Adipose tissue (tissue), 3 donors: Measurements from ENCODE around the gene YIPF1. TPM values are rescaled to one million over a fixed set of nuclear protein-coding genes. Genes with fewer than 3 reads are reported as not detected.
A peak's percentile ranks its signal among the peaks of the same experiment; 100 is the strongest.

Source experiments
- H3K27ac ChIP-seq: one replicate; pipeline ENCODE4 v1.5.1; 2013; ENCODE audit warnings: low read depth, low read length
- WGBS, 3 donors: extraction: QIAGEN DNeasy Blood & Tissue Kit; methylation state at CpG; one replicate each; pipeline ENCODE4 v1.1.7; 2013; 5-methylcytosine and 5-hydroxymethylcytosine counted together
- polyA plus RNA-seq, 3 donors: library from polyadenylated mRNA; stranded (reverse); fragments of 200-250 nt; gene quantifications; one replicate each; pipeline ENCODE4 v1.2.3, GENCODE V29; 2013
- donor health status: healthy with polysubstance abuse.
- donor health status: Bipolar disorder and iron deficiency.
- donor health status: healthy.

The YIPF1 gene
- polyA plus RNA-seq: 10 to 100 TPM; 16.3 to 22.6 (median 16.5) TPM

DNA sequence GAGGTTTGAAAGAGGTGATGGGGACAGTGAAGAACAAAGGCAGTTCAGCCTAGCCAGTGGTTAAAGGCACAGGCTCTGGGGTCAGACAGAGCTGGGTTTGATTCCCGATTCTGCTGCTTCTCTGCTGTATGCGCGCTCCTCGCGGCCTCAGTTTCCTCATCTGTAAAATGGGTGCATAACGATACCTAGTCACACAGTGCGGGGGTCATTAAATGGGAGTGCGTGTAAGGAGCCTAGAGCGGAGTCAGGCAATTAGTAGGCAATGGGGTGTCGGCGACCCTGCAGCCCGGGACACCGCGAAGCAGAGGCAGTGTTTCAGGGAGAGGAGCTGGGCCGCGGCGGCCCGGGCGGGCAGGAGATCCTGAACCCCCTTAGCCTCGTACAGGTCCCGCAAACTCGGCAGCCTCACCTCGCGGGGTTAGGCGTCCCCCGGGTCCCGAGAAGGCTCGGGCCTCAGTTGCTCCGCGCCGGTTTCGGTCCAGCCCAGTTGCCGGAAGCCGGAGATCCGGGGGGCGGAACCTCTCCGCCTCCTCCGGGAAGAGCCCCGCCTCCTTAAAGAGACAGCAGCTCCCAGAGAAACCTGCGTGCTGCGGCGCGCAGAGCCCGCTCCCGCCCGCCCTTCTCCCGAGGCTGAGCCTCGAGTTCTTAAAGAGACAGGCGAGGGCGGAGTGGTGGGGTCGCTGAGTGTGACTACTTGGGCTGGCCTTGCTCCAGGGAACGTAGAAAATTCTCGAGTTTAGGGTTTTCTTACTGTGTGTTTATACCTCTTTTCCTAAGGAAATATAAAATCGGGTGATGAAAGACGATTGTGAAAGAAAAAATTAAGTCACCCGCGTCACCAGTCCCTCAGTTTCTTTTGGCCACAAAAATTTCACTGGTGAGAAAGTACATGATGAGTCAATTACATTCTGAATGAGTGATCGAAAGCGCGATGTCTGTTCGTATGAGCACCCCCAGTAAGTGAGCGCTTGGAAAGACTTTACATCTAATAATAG lies at the start of gene YIPF1:
YIPF1 (minus strand) TSS at position 494 of the 995 bp plus-strand sequence. CDS start 860 bp downstream, outside the sequence.
- 3% methylated on average over 57 to 62 of the region's 62 CpGs for WGBS, 3 donors
- H3K27ac ChIP-seq: peak within 1 kb of the TSS; percentile 24

DNA sequence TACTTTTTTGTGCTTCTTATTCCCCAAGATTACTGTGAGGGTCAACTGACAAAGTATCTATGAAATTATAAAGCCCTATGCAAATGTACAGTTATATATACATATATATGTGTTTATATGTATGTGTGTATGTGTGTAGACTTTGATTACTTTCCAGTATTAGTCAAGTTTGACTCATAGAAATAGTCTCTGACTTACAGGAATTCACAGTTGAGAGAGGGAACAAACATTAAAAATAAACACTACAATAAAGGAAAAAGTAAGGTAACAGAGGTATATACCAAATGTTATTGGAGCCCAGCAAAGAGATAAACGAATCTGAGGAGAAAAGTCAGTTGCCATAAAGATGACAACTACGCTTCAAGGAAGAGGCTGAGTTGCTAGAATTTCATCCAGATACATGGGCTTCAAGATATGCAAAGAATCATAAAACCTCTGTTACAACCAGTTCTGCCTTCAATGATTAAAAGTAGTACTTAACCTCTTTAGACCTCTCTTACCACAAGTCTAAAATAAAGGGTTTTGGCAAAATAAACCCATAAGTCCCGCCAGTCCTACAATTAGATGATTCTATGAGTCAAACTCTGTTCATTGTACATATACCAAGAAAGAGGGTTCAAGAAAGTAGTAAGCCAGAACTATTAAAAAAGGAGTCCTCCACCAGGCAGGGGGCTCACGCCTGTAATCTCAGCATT lies 48.7 kb upstream of the YIPF1 start:
- no peak overlapping the region for H3K27ac ChIP-seq
- 94 to 98% (median 95%) methylated on average over 4 of the region's 4 CpGs for WGBS, 3 donors

DNA sequence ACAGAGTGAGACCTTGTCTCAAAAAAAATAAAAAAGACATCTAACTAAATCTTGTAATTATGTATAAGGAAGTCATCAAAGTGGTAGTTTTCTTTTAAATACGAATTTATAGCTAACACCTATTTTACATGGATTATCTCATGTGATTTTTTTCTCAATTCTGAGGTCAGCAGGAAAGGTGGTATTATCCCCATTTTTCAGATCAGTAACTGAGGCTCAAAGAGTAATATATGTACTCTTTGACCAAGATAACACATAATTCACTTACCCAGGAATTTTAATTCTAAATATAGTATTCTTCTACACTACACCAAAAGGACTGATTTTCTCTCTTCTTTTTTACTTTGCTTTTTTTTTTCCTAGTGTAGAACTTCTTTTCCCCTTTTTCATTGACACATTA lies 46.8 kb upstream of the YIPF1 start:
- 93 to 98% (median 96%) methylated on average over 1 of the region's 1 CpG for WGBS, 3 donors
- no peak overlapping the region for H3K27ac ChIP-seq

DNA sequence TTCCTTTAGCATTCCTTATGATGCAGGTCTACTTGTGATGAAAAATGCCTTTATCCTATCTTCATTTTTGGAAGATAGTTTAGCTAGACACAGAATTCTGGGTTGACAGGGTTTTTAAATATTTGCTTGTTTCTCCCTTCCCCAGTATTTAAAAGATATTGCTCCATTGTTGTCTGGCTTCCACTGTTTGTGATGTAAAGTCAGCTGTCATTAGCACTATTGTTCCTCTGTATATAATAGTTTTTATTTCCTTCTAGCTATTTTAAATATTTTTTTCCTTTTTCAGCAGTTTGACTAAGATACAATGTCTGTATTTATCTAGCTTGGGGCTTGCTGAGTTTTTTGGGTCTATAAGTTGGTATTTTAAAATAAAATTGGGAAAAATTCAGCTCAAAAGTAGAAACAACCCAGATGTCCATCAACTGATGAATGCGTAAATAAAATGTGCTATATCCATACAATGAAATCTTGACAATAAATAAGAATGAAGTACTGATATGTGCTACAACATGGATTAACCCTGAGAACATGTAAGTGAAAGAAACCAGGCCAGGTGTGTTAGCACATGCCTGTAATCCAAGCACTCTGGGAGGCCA lies 44.7 kb upstream of the YIPF1 start:
- 97 to 100% (median 99%) methylated on average over 1 of the region's 1 CpG for WGBS, 3 donors
- H3K27ac ChIP-seq: no peak overlapping the region

DNA sequence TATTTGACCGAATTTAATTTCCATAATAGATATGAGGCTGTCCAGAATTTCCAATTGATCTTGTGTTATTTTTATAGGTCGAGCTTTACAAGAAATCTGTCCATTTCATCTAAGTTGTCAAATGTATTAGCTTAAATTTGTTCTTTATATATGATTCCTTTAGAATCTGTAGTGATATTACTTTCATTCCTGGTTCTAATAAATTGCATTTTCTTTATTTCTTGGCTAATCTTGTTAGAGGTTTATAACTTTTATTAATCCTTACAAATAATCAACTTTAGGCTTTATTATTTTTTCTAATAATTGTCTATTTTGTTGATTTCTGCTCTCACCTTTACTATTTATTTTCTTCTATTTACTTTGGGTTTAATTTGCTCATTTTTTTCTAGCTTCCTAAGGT lies 41.9 kb upstream of the YIPF1 start:
- no peak overlapping the region for H3K27ac ChIP-seq
- 97 to 100% (median 99%) methylated on average over 2 of the region's 2 CpGs for WGBS, 3 donors

DNA sequence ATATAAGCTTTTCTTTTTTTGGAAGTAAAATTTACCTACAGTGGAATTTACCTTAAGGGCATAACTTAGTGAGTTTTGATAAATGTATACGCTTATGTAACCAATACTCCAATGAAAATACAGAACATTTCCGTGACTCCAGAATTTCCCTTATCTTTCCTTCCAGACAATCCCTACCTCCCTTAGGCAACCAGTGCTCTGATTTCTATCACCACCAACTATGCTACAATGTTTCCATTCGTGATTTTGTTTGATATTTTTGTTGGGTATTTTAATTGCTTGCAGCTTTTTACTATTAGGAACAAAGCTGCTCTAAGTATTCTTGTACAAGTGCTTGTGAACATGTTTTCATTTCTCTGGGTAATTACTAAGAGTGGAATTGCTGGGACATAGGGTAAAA lies 41.3 kb upstream of the YIPF1 start:
- no peak overlapping the region for H3K27ac ChIP-seq
- WGBS, 3 donors: 93 to 97% (median 94%) methylated on average over 3 of the region's 3 CpGs

DNA sequence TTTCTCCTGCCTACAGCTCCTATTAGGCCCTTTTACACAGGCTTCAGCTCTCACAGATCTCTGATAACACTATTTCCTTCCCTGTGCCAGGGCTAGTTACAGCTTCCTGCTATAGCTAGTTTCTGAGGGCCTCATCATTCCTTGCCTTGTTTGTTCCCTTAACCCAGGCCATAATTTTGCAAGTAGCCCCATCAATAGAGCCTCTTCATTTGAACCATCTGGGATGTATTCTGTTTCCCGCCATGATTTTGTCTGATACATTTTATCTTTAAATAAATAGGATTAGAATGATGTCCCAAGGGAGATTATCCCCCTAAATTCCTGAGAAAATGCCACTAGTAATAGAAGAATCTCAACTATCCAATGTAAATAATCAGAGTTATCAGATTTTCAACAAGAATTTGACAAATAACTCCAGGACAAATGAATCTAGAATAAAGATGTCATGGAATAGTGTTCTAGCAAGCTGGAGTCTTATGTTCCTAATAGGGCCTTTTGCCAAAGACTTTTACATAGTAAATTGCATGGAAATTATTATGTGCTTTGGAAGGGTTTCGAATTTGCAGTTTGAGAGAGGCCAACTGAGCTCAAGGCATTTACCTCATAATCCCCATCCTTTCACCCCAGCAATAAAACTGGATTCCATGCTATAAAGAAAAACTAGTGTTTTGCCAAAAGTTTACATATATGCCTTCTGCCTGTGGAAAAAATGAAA lies 39.8 kb upstream of the YIPF1 start:
- WGBS, 3 donors: 88 to 96% (median 95%) methylated on average over 2 of the region's 2 CpGs

DNA sequence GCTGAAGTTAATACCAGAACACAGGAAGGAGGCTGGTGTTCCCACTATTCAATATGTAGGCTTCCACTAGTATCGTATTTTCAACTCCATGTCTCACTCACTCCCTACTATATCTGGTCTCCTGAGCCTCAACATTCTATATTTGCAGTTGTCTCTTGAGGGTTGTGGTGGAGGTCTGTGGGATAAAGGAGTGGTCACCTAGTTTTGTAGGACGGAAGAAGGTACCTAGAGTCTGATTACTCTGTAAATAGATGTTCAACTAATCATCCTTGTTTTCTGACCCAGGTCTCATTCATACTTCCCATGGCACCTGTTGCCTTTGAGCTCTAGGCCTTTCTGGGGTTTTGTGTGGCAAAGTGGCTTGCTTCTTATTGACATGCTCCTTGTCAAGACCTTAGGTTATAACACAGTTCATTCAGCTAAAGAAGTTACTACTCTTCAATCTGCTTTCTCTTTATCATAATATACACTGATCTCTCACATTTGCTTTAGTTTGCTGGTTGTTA lies 37.8 kb upstream of the YIPF1 start:
- WGBS, 3 donors: 95 to 96% (median 96%) methylated on average over 2 of the region's 2 CpGs
- no peak overlapping the region for H3K27ac ChIP-seq

More for the DNA sequence above, 39.8 kb upstream of the YIPF1 start:
- no peak overlapping the region for H3K27ac ChIP-seq

DNA sequence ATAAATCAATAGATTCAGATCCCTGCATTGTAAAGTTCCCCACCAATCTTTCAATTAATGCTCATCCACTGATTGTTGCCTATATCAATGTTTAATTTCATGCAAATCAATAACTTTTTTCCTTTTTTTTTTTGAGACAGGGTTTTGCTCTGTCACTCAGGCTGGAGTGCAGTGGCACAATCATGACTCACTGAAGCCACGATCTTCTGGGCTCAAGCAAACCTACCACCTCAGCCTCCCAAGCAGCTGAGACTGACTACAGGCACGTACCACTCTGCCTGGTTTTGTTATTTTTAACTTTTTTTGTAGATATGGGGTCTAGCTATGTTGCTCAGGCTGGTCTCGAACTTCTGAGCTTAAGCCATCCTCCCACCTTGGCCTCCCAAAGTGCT lies 30.1 kb upstream of the YIPF1 start:
- 76 to 85% (median 84%) methylated on average over 3 of the region's 3 CpGs for WGBS, 3 donors
- no peak overlapping the region for H3K27ac ChIP-seq

DNA sequence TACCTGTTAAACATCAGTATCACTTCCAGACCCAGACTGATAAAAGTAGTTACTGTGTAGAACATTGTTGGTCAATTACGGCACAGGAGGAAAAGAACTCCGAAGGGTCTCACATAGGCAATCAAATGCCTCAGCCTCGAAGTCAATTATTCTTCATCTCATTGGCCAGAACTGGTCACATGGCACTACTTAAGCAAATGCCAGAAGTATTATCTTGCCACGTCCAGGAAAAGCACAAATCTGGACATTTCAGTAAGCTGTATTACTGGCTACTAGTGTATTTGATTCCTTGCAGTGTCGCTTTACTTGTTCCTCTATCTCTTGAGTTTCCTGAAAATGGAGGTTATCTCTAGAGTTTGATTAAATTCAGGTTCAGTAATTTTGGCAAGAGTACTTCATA lies 28.7 kb upstream of the YIPF1 start:
- WGBS, 3 donors: 62 to 89% (median 81%) methylated on average over 5 of the region's 5 CpGs
- H3K27ac ChIP-seq: no peak overlapping the region

DNA sequence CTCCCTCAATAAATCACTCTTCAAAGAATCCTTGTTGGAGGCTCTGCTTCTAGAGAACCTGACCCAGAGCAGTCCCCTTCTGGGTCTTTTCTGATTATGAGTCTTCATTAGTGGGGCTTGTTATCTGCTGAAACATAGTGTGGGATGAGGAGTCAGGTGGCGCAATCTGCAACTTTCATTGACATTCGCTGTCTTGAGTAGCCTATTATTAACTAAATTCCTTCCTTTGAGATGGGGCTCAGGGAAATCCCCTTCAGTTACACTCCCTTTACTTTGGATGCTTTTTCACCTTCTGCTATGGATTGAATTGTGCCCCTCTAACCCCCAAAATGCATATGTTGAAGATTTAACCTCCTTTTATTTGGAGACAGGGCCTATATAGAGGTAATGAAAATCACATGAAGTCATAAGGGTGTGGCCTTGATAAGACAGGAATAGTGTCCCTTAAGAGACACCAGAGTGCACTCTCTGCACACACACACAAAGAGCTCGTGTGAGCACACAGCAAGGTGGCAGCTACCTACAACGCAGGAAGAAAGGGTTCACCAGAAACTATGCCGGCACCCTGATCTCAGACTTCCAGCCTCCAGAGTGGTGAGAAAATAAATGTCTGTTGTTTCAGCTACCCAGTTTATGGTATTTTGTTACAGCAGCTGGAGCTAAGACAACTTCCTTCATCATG lies 23.9 kb upstream of the YIPF1 start:
- H3K27ac ChIP-seq: no peak overlapping the region
- 86 to 88% (median 87%) methylated on average over 5 of the region's 5 CpGs for whole genome bisulfite sequencing, 3 donors

DNA sequence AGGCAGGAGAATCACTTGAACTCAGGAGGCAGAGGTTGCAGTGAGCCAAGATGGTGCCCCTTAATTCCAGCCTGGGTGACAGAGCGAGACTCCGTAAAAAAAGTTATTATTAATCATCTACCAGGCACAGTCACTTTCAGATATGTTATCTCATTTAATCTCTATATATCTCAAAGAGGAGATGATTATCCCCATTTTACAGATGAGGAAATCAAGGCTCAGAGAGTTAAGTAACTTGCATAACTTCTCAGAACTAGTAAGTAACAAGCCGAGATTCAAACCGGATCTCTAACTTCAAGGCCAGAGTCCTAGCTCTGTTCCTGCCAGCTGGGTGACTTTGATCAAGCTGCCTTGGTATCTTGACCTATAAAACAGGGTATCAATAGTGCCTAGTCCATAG lies 21.8 kb upstream of the YIPF1 start:
- H3K27ac ChIP-seq: no peak overlapping the region
- 82 to 98% (median 95%) methylated on average over 4 of the region's 4 CpGs for WGBS, 3 donors

DNA sequence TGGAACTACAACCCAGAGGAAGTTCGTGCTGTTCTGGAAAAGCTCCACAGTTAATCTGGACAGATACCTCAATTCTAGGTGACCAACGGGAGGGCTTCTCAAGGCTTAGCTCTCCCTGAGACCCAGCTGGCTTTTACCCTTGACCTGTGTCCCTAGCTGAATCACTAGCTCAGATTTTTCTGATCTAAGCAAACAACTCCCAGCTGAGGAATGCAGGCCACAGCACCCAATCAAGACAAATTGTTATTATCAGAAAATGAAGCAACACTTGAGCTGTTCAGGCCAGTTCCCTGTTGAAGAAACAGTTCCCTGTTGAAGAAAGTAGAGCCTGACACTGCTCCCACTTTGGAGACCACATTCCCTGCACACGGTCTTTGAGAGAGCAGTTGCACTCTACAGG lies 20.3 kb upstream of the YIPF1 start:
- H3K27ac ChIP-seq: no peak overlapping the region
- 74 to 78% (median 75%) methylated on average over 3 of the region's 3 CpGs for WGBS, 3 donors

DNA sequence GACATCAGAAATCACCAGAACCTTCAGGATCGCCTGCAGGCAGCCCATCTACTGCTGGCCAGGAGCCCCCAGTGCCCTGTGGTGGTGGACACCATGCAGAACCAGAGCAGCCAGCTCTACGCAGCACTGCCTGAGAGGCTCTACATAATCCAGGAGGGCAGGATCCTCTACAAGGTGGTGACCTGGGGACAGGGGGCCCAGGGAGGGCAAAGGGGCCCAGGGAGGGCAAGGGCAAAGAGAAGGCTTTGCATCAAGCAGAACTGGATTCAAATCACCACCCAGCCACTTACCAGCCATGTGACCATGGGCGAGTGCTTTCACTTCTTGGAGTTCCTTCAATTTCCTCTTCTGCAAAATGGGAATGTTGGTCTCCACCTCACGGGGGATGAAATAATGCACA lies 16.5 kb upstream of the YIPF1 start:
- no peak overlapping the region for H3K27ac ChIP-seq
- 85 to 88% (median 86%) methylated on average over 4 of the region's 4 CpGs for WGBS, 3 donors

DNA sequence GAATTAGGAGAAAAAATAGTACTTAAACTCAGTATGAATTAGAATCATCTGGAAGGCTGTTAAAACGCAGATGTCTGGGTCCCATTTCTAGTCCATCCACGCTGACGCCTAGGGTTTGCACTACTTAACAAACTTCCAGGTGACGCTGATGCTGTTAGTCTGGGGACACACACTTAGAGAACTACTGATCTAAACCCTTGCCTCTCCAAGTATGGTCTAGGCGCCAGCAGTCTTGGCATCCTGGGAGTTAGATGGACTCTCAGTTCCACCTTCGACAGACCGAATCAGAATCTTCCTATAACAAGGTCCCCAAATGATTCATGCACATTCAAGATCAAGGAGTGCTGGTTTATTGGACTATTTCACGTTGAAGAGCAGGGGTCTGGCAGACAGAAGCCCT lies 15.9 kb upstream of the YIPF1 start:
- H3K27ac ChIP-seq: no peak overlapping the region
- 97 to 98% (median 98%) methylated on average over 8 of the region's 8 CpGs for WGBS, 3 donors

DNA sequence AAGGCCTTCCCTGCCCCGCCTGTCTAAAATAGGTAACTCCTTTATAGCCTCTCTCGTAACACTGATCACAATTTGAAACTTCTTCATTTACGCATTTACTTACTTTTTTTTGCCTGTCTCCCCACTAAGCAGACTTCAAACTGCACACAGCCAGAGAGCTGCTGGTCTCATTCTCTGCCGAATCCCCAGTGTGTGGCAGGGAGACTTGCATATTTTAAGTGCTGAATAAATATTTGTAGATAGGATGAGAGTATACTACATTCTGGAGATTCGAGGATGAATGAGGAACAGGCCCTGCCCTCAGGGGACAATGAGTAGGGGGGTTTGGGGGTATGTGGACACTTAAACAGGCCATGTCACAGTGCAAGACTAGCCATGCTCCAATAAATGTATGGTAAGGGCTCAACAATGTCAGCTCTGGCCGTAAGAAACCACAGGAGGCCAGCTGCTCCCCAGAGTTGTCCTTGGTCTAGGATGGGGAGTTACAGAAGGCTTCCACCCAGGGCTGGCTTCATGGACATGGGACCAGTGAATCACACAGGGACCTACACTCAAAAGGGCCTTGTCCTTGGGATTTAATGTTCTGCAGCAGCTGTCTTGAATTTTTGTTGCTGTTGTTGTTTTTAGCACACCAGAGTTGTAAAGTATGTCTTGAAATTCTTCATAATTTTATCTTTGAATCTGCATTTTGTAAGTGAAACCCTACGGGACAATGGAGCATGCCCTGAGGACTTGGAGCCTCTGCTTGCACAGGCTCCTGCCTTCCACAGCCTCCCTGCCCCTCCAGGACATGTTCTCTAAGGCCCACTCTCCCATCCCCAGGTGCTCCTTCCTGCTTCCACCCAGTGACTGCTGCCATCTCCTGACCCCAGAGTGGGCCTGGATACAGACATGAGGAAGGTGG lies 12.9 kb upstream of the YIPF1 start:
- no peak overlapping the region for H3K27ac ChIP-seq
- WGBS, 3 donors: 76 to 78% (median 78%) methylated on average over 7 of the region's 7 CpGs

DNA sequence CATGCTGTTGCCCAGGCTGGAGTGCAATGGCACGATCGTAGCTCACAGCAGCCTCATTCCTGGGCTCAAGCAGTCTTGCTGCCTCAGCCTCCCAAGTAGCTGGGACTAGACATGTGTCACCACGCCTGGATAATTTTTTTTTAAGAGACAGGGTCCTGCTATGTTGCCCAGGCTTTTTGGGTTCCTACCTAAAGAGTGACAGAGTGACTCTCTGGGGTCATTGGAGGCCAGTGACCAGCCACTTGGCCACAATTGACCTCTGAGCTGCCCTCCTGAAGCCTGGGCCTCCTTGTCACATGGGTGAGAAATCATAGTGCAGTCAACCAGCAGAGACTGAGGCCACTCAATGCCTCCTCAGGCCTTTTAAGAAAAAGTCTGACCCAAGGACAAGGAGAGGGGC lies 10.1 kb upstream of the YIPF1 start:
- 88 to 95% (median 89%) methylated on average over 3 of the region's 3 CpGs for WGBS, 3 donors
- no peak overlapping the region for H3K27ac ChIP-seq
